ENCODE results near the gene BCL11A. TPM values are rescaled to one million over a fixed set of nuclear protein-coding genes. Genes with fewer than 3 reads are reported as not detected.

Gene BCL11A
- polyA plus RNA-seq, 1 donor from 2014 or later: 44.0 TPM

GRCh38 chr2:60513191-60513590 lies 40.3 kb downstream of the BCL11A start:
- Histone ChIP-seq H3K36me3 (ENCODE audit: insufficient read depth, low read length) (no peaks in the 10 kb centered on the region), H3F3A (ENCODE audit: insufficient read depth, low read length, poor library complexity, severe bottlenecking) (no peaks in the 10 kb centered on the region), H3K4me3 (ENCODE audit: low read length) (no peak overlapping the region), H3K9ac (ENCODE audit: low read length) (no peak overlapping the region), H3K27me3 (ENCODE audit: insufficient read depth, low read depth, low read length) (no peaks in the 10 kb centered on the region), H3K9me2 (ENCODE audit: insufficient read depth, low read length) (no peaks in the 10 kb centered on the region), H3K79me2 (replicated peaks; ENCODE audit: insufficient read depth, low read length) (peaks cover 95% of the 10 kb centered on the region), H4K20me1 (ENCODE audit: insufficient read depth) (peaks cover 10% of the 10 kb centered on the region), H3K4me2 (ENCODE audit: low read length) (no peak overlapping the region), H2AFZ (ENCODE audit: low read depth, low read length) (no peak overlapping the region), H3K9me3 (ENCODE audit: low read length) (no peaks in the 10 kb centered on the region), H3K27ac (ENCODE audit: low read length) (no peak overlapping the region)
- no peak for TF ChIP-seq MXI1 (conservative IDR thresholded peaks at IDR 0.05; ENCODE audit: poor library complexity, severe bottlenecking)
- TF ChIP-seq POLR2AphosphoS5 (IDR thresholded peaks at IDR 0.05): no peak
- TF ChIP-seq REST (IDR thresholded peaks at IDR 0.05; ENCODE audit: borderline replicate concordance): no peak
- no peak for TF ChIP-seq TAF1 (IDR thresholded peaks at IDR 0.05; ENCODE audit: low read depth)
- no peak for TF ChIP-seq EP300 (conservative IDR thresholded peaks at IDR 0.05; ENCODE audit: poor library complexity, severe bottlenecking)
- no peak for TF ChIP-seq RAD21 (conservative IDR thresholded peaks at IDR 0.05)
- TF ChIP-seq EZH2 (IDR thresholded peaks at IDR 0.05; ENCODE audit: borderline replicate concordance, insufficient read depth, low read length, poor library complexity, severe bottlenecking): no peak
- no peak for TF ChIP-seq SMC3 (conservative IDR thresholded peaks at IDR 0.05; ENCODE audit: poor library complexity)
- TF ChIP-seq, protein P1, sequence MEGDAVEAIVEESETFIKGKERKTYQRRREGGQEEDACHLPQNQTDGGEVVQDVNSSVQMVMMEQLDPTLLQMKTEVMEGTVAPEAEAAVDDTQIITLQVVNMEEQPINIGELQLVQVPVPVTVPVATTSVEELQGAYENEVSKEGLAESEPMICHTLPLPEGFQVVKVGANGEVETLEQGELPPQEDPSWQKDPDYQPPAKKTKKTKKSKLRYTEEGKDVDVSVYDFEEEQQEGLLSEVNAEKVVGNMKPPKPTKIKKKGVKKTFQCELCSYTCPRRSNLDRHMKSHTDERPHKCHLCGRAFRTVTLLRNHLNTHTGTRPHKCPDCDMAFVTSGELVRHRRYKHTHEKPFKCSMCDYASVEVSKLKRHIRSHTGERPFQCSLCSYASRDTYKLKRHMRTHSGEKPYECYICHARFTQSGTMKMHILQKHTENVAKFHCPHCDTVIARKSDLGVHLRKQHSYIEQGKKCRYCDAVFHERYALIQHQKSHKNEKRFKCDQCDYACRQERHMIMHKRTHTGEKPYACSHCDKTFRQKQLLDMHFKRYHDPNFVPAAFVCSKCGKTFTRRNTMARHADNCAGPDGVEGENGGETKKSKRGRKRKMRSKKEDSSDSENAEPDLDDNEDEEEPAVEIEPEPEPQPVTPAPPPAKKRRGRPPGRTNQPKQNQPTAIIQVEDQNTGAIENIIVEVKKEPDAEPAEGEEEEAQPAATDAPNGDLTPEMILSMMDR (IDR thresholded peaks at IDR 0.05; ENCODE audit: poor library complexity, severe bottlenecking): no peak

- H3F3A ChIP-seq (ENCODE audit: insufficient read depth, low read length, poor library complexity, severe bottlenecking): no peaks in the 10 kb centered on the region
- peaks cover 10% of the 10 kb centered on the region for H4K20me1 ChIP-seq (ENCODE audit: insufficient read depth)
- H3K4me2 ChIP-seq (ENCODE audit: low read length): no peak overlapping the region
- no peak overlapping the region for H3K9ac ChIP-seq (ENCODE audit: low read length)
- H3K79me2 ChIP-seq (replicated peaks; ENCODE audit: insufficient read depth, low read length): peaks cover 95% of the 10 kb centered on the region
- no peaks in the 10 kb centered on the region for H3K9me2 ChIP-seq (ENCODE audit: insufficient read depth, low read length)
- no peak overlapping the region for H3K27ac ChIP-seq (ENCODE audit: low read length)
- H3K9me3 ChIP-seq (ENCODE audit: low read length): no peaks in the 10 kb centered on the region
- no peak overlapping the region for H2AFZ ChIP-seq (ENCODE audit: low read depth, low read length)
- no peak overlapping the region for H3K4me3 ChIP-seq (ENCODE audit: low read length)
- no peak for TF ChIP-seq TAF1 (IDR thresholded peaks at IDR 0.05; ENCODE audit: low read depth)
- TF ChIP-seq EP300 (conservative IDR thresholded peaks at IDR 0.05; ENCODE audit: poor library complexity, severe bottlenecking): no peak
- TF ChIP-seq POLR2AphosphoS5 (IDR thresholded peaks at IDR 0.05): no peak
- TF ChIP-seq, protein P1 (IDR thresholded peaks at IDR 0.05; ENCODE audit: poor library complexity, severe bottlenecking): no peak
- no peak for TF ChIP-seq REST (IDR thresholded peaks at IDR 0.05; ENCODE audit: borderline replicate concordance)
- TF ChIP-seq SMC3 (conservative IDR thresholded peaks at IDR 0.05; ENCODE audit: poor library complexity): no peak
- no peak for TF ChIP-seq RAD21 (conservative IDR thresholded peaks at IDR 0.05)
- no peak for TF ChIP-seq EZH2 (IDR thresholded peaks at IDR 0.05; ENCODE audit: borderline replicate concordance, insufficient read depth, low read length, poor library complexity, severe bottlenecking)
- no peak for TF ChIP-seq MXI1 (conservative IDR thresholded peaks at IDR 0.05; ENCODE audit: poor library complexity, severe bottlenecking)
- no peaks in the 10 kb centered on the region for H3K27me3 ChIP-seq (ENCODE audit: insufficient read depth, low read depth, low read length)
- H3K36me3 ChIP-seq (ENCODE audit: insufficient read depth, low read length): no peaks in the 10 kb centered on the region
Measured at GRCh38 chr2:60512641-60513040, 40.8 kb downstream of the BCL11A start.
